Measurements from ENCODE around the gene TAOK1.
A peak's percentile ranks its signal among the peaks of the same experiment; 100 is the strongest.

The TAOK1 gene

GRCh38 chr17:29572691-29573557 lies 182.8 kb downstream of the TAOK1 start:
- no peak for DNase-seq

GRCh38 chr17:29573558-29573869 lies 183.4 kb downstream of the TAOK1 start:
- no peak for DNase-seq

DNA sequence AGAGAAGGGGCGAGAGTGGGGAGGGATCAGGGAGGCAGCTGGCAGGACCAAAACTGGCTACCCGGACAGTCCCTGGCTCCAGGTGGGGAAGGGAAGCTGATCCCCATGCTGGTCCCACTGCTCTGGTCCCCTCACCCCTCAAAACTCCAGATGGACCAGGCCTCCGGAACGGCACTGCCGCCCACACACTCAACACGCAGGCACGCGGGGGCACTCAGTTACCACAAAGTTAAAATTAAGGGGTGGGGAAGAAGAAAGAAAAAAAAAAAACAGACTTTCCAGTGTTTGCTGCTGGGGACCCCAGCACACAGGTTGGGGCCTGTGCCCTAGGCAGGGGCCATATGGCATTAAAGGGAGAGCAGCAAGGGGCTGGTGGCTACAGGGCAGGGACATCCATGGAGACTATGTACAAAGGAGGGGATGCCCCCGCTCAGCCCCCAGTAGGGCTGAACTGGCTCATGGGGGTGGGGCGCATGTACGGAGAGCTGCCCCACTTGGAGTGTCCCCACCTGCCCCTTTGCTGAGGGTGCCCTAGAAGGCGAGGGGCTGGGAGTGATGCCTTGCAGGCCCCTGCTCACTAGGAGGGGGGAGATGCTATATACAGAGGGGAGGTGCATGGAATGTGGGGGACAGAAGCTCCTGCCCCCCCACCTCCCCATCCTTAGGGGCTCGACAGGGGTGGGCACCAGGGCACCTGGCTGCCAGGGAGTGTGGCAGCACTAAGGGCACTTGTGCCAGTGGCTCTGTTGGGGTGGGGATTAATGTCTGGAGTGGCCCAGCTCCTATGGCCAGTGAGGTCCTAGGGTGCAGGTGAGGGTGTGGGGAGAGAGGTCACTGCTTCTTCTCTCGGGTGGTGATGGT lies 183.9 kb downstream of the TAOK1 start:
- DNase-seq = no peak

- DNase-seq = no peak
Observed at GRCh38 chr17:29574732-29575510, 184.8 kb downstream of the TAOK1 start.

DNA sequence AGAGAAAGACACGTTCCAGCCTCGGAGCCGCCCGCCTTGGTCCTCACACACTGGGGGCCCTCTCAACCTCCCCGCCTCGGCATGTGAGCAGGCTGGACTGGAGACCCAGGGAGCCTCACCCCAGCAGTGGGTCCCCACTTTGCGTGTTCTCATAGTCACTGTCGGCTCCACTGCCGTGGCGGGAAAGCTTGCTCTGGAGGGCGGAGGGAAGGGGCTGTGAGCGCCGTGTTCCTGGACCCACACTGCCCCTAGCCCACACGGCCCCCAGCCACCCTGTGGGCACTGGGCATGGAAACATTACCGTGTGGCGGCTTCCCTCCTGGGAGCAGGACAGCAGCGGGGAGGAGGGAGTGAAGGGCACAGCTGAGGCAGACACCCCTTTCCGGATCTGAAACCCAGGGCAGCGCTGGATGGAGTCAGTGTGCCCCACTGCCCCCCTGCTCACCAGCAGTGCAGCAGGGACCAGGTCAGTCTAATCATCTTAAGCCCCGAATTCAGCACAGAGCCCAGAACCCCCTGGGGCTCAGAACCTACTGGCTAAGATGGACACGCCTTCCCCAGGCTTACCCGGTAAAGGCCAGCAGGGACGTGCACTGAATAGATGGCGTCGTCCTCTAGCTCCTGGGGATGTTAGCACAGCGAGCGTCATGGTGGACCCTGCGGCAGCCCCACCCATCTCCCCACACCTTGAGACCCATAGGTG lies 185.5 kb downstream of the TAOK1 start:
- no peak for DNase-seq

DNA sequence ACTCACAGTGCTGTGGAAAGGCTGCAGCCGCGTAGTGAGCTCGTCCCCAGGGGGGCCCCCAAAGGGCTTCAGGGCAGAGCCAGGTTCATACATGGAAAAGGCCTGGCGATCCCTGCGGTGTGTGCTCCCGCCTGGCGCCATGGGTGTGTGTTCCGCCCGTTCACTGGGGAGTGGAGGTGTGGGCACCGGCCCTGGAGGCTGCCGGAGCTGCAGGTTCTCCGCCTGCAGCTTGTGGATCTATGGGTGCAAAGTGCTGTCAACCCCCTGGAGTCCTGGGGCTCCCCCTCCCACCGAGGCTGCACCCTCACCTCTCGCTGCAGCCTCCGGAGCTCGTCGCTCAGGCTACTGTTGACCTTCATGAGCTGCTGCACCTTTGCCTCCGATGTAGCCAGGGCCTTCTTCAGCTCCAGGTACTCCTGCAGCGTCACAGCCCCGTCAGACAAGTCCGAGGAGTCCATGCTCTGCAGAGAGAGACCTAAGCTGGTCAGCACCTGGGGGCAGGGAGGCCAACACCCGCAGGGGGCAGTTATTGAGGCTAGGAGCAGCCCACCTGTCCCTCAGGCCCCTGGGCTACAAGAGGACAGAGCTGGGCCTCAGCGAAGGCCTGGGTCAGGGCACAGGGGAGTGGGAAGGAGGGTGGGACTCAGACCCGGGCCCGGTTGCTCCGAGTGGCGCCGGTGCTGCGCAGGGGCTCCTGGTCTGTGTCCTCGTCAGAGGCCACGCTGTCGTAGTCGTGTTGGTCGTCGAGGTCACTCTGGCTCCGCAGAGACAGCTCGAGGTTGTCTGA lies 186.2 kb downstream of the TAOK1 start:
- no peak for DNase-seq

- no peak for DNase-seq
Observed at GRCh38 chr17:29577001-29577370, 186.8 kb downstream of the TAOK1 start.

DNA sequence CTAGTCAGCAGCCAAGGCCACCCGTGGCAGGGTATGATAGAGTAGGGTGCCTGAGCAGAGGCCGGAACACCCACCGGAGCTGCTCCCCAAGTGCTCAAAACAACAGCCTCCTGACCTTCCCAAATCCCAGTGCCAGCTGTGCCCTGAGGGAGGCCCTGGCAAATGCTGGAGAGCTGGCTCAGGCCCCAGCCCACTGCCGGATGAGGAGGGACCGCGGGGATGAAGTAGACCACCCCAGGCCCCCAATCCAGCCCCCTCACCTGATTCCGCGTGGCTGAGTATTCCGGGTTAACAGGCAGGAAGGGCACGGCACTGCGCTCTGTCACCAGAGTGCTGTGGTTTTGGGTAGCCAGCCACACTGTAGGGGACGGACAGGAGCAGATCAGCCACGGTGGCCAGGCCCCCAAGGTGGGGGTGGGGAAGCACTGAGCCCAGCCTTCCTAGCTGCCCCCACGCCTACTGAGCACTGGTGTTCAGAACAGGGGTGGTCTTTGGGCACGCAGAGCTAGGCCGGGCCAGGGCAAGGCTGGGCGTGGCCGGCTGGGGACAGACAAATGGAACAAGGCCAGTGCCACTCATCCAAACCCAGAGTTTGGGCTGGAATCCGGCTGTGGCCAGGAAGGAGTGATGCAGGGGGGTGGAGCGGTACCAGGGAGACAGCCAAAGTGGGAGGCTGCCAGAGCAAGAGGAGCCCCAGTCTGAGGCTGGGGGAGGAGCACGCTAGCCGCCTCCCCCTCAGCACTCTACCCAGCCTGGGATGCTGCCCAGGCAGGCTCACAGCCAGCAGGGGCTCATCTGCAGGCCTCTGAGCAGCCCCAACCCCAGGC lies 187.4 kb downstream of the TAOK1 start:
- no peak for DNase-seq

GRCh38 chr17:29578626-29579485 lies 188.7 kb downstream of the TAOK1 start:
- DNase-seq = no peak

GRCh38 chr17:29579866-29580771 lies 190.0 kb downstream of the TAOK1 start:
- peak; percentile 45 for DNase-seq

DNA sequence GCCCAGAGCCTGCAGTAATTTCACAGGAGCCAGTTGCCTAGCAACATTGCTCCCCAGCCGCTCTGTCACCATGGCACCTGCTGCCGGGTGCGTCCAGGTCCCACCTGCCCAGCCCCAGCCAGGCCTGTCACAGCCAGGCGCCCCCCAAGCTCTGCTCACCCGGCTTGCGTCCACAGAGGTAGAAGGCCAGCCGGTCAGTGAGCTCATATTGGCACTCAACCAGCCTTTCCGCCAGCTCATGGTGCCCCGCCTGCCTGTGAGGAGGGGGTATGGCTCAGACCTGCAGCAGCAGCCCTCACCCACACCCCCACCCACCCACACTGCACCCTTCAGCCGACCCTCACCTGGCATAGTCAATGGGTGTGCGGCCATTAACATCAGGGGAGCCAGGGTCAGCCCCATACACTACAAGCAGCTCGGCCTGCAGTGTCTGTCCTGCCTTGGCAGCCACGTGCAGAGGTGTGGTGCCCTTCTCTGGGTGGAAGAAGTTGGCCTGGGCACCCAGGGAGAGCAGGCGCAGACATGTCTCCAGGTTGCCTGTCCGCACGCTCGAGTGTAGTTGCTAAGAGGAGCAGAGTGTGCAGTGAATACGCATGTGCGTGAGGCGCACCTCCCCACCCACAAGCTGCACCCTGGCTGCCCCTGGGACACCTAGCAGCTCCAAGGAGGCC lies 191.6 kb downstream of the TAOK1 start:
- no peak for DNase-seq

DNA sequence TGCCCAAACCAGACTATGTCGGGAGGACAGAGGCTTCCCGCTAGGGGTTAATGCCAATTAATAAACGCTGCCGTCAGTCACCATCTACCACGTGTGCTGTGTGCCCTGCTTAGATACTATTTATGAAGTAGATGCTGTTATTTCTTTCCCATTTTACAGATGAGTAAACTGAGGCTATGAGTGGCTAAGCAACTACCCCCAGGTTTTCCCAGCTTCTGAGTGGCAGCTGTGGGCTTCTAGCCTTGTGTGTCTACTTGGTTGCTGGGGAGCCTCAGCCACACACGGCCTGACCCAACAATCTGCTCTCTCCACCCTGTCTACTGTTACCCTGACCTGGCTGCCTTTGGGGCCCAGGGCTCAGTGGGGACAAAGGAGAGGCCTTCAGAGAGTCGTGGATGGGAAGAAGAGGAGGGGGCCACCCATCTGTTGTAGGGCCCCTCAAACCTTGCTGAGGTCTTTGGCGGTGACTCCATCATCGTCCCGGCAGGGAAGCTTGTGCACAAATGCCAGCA lies 192.1 kb downstream of the TAOK1 start:
- no peak for DNase-seq

GRCh38 chr17:29582772-29583171 lies 192.6 kb downstream of the TAOK1 start:
- DNase-seq = no peak

DNA sequence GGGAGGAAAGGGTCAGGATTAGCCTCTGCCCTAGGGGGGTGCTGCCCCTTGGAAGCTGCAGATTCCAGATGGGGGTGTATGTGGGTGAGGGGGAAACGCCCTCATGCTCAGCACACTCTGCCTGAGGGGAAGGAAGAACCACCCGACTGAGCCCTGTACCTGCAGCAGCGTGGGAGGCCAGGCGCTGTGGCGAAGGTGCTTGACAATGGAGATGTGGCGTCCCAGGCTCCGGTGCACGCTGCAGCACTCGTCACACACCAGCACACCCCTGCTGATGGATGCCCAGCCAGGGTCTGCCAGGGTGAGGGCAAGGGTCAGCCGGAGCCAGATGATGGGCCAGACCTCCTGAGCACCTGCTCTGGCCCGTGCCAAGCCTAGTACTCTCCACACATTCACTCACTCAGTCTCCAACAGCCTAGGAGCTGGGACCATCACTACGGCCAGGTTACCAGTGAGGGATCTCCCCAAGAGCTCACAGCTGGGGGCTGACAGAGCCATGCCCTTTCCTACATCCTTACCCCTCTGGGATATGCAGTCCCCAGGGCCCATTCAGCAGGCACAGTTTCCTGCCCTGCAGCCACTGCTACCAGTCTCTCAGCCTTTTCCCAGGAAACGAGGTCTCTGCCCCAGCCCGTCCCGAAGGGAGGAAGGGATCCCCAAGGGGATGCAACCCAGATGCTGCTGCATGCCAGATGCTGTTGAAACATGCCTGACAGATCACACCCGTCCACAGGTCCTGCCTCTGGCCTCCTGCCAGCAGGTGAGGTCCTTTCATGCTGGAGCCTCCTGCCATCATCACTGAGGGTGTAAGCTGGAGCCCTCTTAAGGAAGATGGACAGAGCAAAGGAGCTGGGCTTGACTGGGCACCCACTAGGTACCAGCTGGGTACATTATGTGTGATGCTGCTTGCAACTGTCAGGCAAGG lies 193.4 kb downstream of the TAOK1 start:
- no peak for DNase-seq

DNA sequence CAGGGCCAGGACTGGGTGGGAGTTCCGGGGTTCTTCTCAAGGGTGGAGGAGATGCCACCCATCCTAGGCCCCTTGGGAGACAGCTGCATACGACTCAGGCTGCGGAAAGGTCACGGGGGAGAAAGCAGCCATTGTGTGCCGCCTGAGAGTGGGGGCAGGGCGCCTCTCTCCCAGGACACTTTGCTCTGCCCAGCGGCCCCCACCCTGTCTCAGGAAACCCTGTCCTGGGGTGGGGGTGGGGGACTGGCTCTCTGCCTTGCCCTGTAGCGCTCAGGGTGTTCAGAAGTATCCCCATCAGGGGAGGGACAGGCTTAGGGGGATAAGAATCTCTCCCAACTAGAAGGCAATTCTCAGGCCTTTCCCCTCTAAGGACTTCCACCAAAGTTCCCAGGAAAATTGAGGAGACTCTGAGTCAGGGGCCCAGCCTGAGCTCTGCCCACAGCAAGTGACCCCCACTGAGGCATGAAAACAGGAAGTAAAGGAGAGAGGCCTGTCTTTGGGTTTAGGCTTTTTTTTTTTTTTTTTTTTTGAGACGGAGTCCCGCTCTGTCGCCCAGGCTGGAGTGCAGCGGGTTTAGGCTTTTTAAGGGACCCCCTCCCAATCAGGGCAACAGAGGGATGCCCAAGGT lies 194.4 kb downstream of the TAOK1 start:
- DNase-seq = no peak

GRCh38 chr17:29585080-29585751 lies 195.1 kb downstream of the TAOK1 start:
- no peak for DNase-seq

Data from SHP77 treated with DMSO at 0.1 percent for 48 hours (cell line).